ENCODE measurements around the gene USP53.

Gene USP53

GRCh38 chr4:119313237-119313636, 100.7 kb downstream of the USP53 start:
- TF ChIP-seq CTCF (IDR thresholded peaks at IDR 0.05; ENCODE audit: borderline replicate concordance, insufficient read depth, low read depth, low read length) = no peak
- H3K4me3 ChIP-seq (ENCODE audit: low read depth, low read length) = no peak overlapping the region

GRCh38 chr4:119314356-119314755, 101.8 kb downstream of the USP53 start:
- no peak for TF ChIP-seq CTCF (IDR thresholded peaks at IDR 0.05; ENCODE audit: borderline replicate concordance, insufficient read depth, low read depth, low read length)
- no peak overlapping the region for H3K4me3 ChIP-seq (ENCODE audit: low read depth, low read length)

GRCh38 chr4:119315036-119315435, 102.5 kb downstream of the USP53 start:
- no peak overlapping the region for H3K4me3 ChIP-seq (ENCODE audit: low read depth, low read length)
- TF ChIP-seq CTCF (IDR thresholded peaks at IDR 0.05; ENCODE audit: borderline replicate concordance, insufficient read depth, low read depth, low read length) = no peak

- TF ChIP-seq CTCF (IDR thresholded peaks at IDR 0.05; ENCODE audit: borderline replicate concordance, insufficient read depth, low read depth, low read length) = no peak
Measured at GRCh38 chr4:119317990-119318389, 105.5 kb downstream of the USP53 start.

GRCh38 chr4:119321921-119322687, 109.6 kb downstream of the USP53 start, which contains the start of gene FABP2:
FABP2 (minus strand) TSS chr4:119322138; CDS start chr4:119322102, 36 bp downstream.
- no peak for TF ChIP-seq CTCF (IDR thresholded peaks at IDR 0.05; ENCODE audit: borderline replicate concordance, insufficient read depth, low read depth, low read length)
- H3K4me3 ChIP-seq (ENCODE audit: low read depth, low read length) = no peak within 1 kb of the TSS

More at GRCh38 chr4:119317990-119318389, 105.5 kb downstream of the USP53 start:
- H3K4me3 ChIP-seq (ENCODE audit: low read depth, low read length) = no peak overlapping the region

- H3K4me3 ChIP-seq (ENCODE audit: low read depth, low read length) = no peak overlapping the region
- TF ChIP-seq CTCF (IDR thresholded peaks at IDR 0.05; ENCODE audit: borderline replicate concordance, insufficient read depth, low read depth, low read length) = no peak
Measured at GRCh38 chr4:119328695-119329094, 116.2 kb downstream of the USP53 start.

Measured in GM12875 (cell line).